GM19099 (cell line): ENCODE data around the gene CTSV.

Source experiments
- POLR2A ChIP-seq: IDR thresholded peaks from 3 replicates; pipeline ENCODE4 v1.6.1; 2011; ENCODE audit warnings: low read depth; ENCODE audit not compliant: insufficient read length; ENCODE audit errors: extremely low read depth

CTSV gene

DNA sequence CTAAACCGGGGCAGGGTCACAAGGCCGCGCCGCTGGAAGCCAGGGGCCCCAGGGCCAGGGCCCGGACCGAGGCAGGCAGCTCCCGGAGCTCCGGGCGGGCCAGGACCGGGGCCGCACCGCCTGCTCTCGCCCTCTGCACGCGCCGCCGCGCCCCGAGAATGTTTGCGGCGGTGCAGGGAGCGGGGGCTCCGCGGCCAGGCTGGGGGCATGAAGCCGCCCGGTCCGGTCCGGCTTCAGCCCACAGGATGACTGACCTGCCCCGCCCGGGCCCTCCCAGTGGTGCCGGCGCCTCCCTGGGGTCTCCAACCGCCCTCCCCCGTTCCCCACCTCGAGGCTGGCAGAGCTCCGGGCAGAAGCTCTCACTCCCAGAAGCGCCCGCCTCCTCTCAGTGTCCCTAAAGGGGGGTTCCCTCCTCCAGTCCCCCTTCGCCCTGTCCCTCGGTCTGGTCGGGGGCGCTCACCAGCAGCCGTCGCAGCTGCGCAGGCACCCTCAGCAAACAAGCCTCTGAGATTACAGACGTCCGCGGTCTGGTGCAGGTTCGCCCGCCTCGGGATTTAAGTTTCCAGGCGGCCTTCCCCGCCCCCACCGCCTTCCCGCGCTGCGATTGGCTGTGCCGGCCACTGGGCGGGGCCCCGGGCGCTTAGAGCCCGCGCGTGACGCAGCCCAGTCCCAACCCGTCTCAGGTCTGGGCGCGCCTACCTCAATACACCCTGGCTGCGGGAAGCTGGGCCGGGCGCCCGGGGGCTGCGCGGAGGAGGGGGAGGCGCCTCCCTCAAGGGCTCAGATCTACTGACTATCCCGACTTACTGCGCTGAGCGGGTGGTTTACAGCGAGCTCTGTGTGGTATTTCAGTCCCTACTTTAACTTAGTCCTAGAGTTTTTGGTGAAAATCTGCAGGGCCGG lies at the start of gene CTSV:
Gene CTSV, minus strand, starts transcription at position 532 of the 903 bp plus-strand sequence. CDS start 1,099 bp downstream, outside the sequence.
- TF ChIP-seq POLR2A, result peak; percentile 10

DNA sequence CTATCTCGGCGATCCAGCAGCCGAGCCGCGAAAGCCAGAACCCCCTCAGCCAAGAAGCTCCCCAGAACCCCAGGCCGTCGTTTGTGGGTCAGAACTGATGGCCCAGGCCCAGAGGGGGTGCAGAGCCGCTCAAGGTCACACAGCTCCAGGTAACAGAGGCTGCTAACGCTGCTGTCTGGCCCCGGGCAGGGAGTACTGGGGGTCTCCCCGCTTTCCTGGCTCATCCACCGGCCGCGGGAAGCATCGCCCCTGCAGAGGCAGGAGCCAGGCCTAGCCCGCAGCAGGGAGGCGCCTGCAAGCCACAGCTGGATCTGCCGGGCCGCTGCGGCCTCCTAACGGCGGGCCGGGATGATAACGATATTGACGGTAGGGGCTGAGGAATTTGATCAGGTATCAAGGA lies 39.4 kb upstream of the CTSV start:
- no peak for TF ChIP-seq POLR2A

DNA sequence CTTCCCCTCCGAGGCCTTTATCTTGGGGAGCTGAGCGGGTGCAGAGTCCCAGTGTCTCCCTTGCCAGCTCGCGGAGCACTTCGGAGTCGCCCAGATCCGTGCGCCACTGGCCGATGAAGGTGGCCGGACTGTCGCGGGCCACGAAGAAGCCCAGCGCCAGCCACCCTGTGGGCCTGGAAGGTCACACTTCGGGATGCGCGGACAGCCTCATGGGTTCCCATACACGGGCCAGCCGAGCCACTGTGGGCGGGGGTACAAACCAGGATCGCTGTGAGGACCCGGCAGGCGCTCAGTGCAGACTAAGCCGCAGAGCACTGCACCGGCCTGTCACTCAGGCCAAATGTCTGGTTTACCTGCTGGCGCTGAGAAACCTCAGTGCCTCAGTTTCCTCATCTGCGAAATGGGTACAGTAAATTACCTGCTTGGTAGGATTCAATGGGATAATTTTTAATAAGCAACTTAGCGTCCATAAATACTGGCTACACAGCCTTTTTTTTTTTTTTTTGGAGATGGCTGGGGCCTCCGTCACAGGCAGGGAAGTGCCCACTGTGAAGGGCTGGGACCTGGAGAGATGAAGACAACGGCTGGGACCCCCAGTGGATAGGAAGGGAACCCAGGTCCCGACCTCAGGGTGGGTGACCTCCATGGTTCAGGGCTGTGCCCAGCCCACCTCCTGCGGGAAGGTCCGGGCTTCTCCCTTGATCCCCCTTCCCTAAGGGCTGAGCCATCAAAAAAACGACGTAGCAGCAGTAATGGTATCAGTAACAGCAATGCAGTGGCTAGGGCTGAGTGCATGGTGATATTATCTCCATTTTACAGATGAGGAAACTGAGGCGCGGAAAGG lies 38.7 kb upstream of the CTSV start:
- no peak for TF ChIP-seq POLR2A

DNA sequence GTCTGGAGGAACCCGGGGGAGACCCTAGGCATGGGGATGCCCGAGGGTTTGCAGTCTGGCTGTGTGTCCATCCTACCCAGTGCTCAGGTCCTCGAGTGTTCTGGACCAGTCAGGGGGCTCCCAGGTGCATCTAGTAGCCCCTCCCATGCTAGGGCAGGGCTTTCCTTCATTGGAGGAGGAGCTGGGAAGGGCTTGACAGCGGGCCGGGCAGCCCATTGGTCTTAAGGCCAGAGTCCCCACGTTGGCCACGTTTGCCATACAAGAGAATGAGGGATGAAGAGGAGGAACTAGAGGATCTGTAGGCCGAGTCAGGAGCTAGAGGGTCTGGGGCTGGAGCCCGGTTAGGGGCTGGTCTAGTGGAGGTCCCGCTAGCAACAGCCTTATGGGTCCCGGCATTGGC lies 37.3 kb upstream of the CTSV start:
- TF ChIP-seq POLR2A, result no peak

DNA sequence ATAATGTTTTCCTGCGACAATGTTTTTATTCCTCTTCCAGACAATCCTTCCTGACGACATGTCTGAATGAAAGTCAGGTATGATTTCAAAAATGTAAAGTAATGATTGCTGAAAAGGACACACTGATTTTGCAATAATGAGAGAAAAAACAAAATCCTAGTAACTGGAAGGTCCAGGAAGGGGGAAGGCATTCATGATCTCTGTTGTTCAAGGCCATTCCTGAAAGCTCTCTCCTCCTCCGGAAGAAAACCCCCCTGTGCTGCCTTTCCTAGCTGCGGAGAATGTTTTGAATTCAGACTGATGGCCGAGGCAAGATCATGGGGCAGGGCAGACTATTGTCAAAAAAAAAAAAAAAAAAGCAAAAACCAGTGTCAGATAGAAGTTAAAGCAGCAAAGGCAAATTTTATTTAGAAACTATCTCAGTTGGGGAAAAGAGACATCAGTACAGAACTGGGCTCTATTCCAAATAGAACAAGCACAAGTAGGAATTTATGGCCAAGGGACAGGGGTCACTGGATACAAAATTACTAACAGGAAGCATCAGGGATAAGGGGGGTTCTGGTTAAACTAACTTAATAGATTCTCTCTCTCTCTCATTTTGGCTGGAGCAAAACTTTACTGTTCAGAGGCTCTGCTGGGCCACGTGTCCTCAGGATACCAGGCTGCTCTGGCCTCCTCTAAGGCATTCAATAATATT lies 36.5 kb upstream of the CTSV start:
- TF ChIP-seq POLR2A, result no peak

DNA sequence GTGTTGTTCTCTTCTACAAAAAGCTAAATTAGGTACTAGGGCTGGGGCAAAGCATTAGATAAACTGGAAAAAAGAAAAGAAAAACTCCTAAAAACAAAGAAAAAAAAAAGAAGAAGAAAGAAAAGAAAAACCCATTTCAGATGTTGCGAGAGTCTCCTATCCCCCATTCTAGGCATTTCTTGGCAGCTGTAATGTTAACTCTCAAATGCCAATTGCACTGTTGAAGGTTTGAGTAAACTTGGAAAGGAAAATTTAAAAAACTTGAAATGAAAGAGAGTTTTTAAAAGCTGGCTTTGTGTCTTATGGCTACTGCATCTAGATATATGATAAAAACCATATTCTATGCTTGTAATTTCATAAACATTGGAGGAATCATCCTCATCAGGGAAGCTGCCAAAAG lies 34.6 kb upstream of the CTSV start:
- no peak for TF ChIP-seq POLR2A

DNA sequence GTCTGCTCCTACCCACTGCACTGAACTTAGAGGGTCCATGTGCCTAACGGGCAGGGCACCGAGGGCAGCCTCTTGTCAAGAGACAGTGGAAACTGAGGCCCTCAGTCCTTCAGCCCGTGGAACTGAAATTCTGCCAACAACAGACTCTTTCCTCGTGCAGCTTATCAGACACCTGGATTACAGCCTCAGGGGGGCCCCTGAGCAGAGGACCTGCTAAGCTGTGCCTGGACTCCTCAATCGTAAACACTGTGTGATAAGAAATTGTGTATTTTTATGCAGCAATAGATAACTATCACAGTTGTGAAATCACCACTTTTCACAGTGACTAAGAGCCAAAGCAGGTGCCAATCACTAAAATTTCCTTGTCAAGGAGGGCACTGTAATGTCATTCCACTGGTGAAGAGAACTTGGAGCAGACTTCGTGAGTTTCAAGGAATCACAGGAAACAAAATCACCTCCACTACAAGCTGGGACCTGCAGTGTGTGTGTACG lies 33.4 kb upstream of the CTSV start:
- no peak for TF ChIP-seq POLR2A

DNA sequence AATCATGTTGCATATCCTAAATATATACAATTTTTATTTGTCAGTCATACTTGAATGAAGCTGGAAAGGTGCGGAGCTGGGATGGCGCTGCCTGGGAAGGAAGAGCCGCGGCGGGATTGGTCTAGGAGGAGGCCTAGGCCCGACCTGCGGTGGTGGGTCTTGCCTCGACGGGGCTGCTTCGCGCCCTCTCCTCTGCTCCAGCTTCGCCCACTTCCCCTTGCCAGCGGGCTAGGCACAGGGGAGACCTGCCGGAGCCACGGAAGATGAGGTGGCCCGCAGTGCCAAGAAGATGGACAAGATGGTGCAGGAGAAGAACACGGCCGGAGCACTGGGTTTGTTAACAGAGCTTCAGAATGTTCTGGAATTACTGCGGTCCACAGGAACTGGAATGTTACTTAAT lies 28.5 kb upstream of the CTSV start:
- TF ChIP-seq POLR2A, result no peak

DNA sequence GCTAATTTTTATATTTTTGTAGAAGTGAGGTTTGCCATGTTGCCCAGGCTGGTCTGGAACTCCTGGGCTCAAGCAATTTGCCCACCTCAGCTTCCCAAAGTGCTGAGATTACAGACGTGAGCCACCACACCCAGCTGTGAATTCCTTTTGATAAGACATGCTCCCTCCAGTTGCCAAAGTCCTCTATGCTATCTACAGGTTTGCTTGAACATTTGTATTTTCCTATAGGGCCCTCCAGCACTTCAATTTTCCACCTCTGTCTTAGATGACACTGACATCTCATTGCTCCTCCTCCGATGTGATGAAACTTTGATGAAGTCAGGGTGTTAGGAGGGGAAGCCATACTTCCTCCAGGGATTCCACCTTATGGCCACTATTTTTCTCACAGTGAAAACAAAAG lies 25.2 kb upstream of the CTSV start:
- no peak for TF ChIP-seq POLR2A

DNA sequence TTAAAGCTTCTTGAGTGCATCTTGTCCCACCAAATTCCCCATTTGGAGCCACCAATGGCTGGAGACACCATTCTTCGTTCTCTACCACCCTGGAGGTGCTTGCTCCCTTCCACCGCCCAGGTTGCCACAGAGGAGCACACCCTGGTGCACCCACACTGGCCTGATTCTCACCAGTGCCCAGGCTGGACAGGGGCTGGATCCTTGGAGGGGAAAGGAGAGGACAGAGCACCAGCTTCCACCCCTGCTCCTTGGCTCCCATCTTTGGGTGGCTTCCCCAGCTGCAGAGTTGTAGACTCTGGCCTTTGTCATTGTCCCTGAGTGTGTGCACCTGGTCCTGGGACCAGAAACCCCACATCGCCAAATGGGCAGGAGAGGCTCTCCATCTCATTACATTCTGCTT lies 21.9 kb upstream of the CTSV start:
- no peak for TF ChIP-seq POLR2A

DNA sequence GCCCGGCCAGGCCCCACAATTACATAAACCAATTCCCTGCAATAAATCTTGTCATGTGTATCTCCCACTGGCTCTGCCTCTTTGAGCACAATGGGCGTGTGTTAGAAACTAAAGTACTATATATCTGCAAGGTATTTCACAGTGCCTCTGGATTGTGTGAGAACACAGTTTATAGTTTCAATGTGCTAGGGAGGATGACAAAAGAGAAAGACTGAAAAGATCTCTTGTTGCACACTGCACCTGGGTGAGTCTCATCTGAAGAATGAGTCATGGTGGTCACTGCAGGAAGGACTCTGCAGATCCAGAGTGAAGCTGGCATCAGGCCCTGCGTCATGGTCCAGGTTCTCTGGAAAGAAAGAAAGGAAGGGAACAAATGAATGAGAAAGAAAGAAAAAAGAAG lies 20.7 kb upstream of the CTSV start:
- TF ChIP-seq POLR2A, result no peak

DNA sequence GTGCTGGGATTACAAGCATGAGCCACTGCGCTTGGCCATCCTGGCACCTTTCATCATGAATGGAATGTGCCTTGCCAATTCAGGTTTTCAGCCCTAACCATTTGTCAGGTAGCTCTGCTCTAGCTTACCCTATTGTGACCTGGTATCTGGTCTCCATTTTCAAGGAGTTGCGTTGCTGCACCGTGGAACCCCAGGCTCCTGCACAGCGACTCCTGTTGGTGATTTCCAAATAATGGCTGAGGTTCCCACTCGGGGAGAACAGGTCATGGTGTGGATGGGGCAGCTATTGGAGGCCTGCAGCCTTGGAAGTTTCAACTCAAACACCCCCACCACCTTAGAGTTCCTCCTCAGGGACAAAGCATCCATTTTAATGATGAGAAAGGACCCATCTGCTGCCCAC lies 18.7 kb upstream of the CTSV start:
- TF ChIP-seq POLR2A, result no peak

DNA sequence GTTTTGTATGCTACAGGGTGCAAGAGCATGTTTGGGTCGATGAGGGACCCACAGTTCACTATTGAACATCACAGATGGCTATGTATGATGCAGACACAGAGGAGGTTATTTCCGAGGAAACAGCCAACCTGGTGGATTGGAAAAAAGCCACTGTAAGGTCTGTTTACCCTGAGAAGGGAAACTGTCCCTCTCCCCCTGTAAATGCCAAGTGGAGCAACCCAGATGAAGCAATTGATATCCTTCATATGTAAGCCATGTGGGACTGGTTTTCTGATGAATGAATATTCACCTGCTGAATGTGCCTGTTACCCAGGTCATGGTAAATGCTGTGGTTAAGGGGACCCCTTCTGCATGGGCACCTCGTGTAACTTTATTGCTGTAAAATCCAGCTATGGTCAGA lies 14.8 kb upstream of the CTSV start:
- no peak for TF ChIP-seq POLR2A

DNA sequence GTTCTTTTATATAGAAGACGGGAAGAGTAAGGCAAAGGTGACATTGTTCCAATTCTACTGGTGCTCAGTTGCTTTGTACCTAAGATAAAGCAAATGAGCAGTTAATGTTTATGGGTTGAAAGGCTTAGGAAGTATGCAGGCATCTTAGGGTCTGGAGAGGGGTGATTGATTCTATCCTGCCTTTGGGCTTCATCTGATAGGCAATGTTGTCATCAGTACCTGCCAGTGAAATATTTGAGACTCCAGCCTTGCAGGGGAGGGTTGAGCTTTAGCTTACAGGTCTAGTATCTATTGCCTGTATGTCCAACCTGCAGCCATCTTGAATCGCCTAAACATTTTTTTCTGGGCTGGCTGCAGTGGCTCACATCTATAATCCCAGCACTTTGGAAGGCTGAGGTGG lies 13.8 kb upstream of the CTSV start:
- TF ChIP-seq POLR2A, result no peak

DNA sequence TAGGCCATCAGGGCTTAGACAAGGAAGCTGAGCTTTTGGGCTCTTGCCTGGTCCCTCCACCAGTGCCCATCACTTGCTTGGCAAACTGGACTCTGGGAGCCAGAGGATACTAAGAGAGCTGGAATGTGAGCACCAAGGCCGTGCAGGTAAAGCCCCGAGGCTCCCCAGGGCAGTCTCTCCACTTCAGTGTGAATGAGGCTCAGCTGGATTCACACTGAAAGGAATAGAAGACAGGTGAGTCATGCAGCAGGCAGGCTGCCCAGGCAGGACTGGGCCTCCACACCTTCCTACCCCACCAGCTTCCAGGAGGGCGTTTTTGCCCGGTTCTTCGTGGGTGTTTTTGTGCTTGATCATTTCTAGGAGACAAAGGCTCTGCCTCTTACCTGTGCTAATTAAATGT lies 7.3 kb upstream of the CTSV start:
- no peak for TF ChIP-seq POLR2A
